Left hindlimb (tissue), 1 donor: ENCODE results near the gene PARVB.
A peak's percentile ranks its signal among the peaks of the same experiment; 100 is the strongest.
"Not testable (repeated sequence)": the region's sequence is repeated elsewhere in the genome, so short reads cannot be mapped to it uniquely, and the experiment has no call there.

Experiments
- DNase-seq: peaks from one replicate; pipeline ENCODE4 v3.0.0-alpha.2; 2018

PARVB gene

GRCh38 chr22:43998679-43999264 is 25.3 kb upstream of the PARVB start:
- DNase-seq: no peak

GRCh38 chr22:43999378-43999777 is 24.7 kb upstream of the PARVB start:
- no peak for DNase-seq

GRCh38 chr22:44000123-44000522 is 24.0 kb upstream of the PARVB start:
- DNase-seq: no peak

- DNase-seq: peak; percentile 51
Measured at GRCh38 chr22:44001521-44001920, 22.6 kb upstream of the PARVB start.

GRCh38 chr22:44002324-44002723 is 21.8 kb upstream of the PARVB start:
- DNase-seq: no peak

- no peak for DNase-seq
Measured at GRCh38 chr22:44002997-44003396, 21.1 kb upstream of the PARVB start.

GRCh38 chr22:44003405-44004103 is 20.5 kb upstream of the PARVB start:
- no peak for DNase-seq

- no peak for DNase-seq
Measured at GRCh38 chr22:44004104-44004460, 20.0 kb upstream of the PARVB start.

- DNase-seq: no peak
Measured at GRCh38 chr22:44005524-44005923, 18.6 kb upstream of the PARVB start.

- no peak for DNase-seq
Measured at GRCh38 chr22:44012162-44012561, 11.9 kb upstream of the PARVB start.

GRCh38 chr22:44012591-44012990 is 11.5 kb upstream of the PARVB start:
- no peak for DNase-seq

GRCh38 chr22:44014241-44014640 is 9.9 kb upstream of the PARVB start:
- DNase-seq: no peak

GRCh38 chr22:44016586-44016985 is 7.5 kb upstream of the PARVB start:
- DNase-seq: not testable (repeated sequence)

- no peak for DNase-seq
Measured at GRCh38 chr22:44018594-44018993, 5.5 kb upstream of the PARVB start.

GRCh38 chr22:44019416-44019815 is 4.7 kb upstream of the PARVB start:
- DNase-seq: no peak

- no peak for DNase-seq
Measured at GRCh38 chr22:44019846-44020245, 4.3 kb upstream of the PARVB start.

- no peak for DNase-seq
Measured at GRCh38 chr22:44020981-44021380, 3.1 kb upstream of the PARVB start.

GRCh38 chr22:44023404-44024287 is 456 bp upstream of the PARVB start:
- peak; percentile 64 for DNase-seq

GRCh38 chr22:44025171-44026065 is 1.3 kb downstream of the PARVB start:
- no peak for DNase-seq

- no peak for DNase-seq
Measured at GRCh38 chr22:44026066-44026629, 2.0 kb downstream of the PARVB start.

GRCh38 chr22:44026630-44027511 is 2.8 kb downstream of the PARVB start:
- DNase-seq: peak; percentile 70
